Measurements from ENCODE around the gene C1orf122.
A peak's percentile ranks its signal among the peaks of the same experiment; 100 is the strongest.
"Not testable (repeated sequence)": the region's sequence is repeated elsewhere in the genome, so short reads cannot be mapped to it uniquely, and the experiment has no call there.

The C1orf122 gene

GRCh38 chr1:37807555-37808368, at the start of gene C1orf122, which contains the start of gene YRDC:
TSS of gene C1orf122 (plus strand) at chr1:37807790. CDS start at chr1:37808405, 615 bp downstream.
TSS of gene YRDC (minus strand) at chr1:37808208. CDS start at chr1:37808180, 28 bp downstream.
- DNase-seq = peak; percentile 72

GRCh38 chr1:37759451-37759850, 48.1 kb upstream of the C1orf122 start:
- DNase-seq = no peak

- no peak for DNase-seq
These were observed 46.0 kb upstream of the C1orf122 start for GRCh38 chr1:37761416-37762095.

DNA sequence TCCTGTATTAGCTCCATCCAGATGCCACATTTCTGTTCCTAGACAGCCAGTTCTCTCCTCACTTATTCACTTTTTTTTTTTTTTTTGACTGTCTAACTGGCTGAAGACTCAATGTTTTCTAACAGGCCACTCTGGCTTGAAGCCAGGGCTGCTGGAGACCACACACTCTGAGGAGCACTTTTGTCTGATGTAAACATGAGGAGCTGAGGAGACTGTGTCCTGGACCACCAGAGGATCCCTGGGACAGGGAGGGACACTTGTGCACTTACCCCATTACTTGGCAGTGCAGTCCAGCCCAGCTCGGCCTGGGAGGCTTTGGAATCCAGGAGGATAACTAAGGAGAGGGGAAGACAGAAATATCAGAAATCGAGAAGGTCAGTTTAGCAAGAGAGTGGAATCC, 45.1 kb upstream of the C1orf122 start:
- no peak for DNase-seq

DNA sequence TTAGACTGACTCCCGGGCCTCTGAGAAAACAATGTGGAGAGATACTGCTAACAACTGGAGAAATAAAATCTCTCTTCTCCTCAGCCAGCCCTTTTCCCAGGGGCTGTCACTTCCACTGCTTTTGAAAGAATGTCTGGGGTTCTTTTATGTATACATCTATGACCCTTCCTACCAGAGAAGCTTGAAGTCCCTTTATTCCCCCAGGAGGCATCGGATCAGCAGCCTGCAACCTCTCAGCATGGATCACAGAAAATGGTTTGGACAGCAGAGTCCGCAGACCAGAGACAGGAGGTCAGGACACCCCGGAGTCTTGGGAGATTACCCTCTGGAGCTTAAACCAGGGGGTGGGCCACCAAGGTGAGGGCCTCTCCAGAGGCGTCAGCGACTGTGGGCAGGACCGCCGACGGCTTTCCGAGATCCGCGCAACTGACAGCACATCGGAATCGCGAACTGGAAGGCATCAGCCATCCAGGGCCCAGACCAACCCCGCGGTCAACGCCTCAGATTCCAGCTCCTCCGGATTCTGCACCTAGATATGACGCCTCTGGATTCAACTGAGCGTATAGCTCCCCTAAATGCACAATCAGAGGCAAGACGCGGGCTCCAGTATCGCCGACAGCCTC, 43.7 kb upstream of the C1orf122 start:
- DNase-seq = no peak

DNA sequence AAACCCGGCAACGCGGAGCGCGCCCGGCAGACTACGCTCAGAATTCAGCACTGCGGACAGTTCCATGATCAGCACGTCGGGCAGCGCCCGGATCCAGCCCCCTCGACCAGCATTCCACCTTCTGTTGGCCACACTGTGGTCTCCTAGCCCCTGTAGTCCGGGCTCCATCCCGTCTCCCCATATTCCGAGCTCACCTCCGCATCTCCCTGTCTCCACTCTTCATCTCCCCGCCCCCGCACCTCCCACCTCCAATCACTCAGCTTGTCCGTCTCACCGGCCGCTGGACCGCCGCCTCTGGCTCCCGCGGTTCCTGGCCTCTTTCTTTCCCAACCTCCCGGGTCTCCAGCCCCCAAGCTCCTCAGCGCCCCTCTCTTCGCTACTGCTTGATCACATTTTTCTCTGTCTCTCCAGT, 43.2 kb upstream of the C1orf122 start:
- no peak for DNase-seq

DNA sequence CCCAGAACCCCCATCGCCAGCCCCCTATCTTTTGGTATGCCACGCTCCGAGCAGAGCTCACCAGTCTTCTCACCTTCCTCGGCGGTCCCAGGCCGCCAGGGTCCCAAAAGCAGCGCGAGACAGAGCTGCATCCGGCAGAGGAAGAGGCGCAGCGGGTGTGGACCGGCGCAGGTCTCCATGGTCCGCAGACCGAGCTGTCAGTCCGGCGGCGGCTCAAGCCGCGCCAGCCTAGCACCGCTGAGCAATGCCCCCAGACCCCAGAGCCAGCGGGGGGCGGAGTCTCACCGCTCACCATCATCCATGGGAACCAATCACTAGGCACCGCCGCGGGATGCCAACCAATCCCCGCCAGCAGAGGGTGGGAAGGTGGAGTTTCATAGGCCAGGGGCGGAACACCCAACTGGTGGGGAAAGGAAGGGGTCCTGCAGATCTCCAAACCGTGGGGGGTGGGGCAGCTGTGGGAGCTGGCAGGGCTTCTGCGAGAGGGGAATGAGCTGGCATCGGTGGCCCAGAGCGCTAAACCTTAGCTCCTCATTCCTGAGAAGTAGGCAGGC, 42.6 kb upstream of the C1orf122 start, which contains the start of gene EPHA10:
TSS of gene EPHA10 (minus strand) at position 233 of the 554 bp plus-strand sequence. CDS start at position 179, 54 bp downstream.
- DNase-seq = peak; percentile 27

- DNase-seq = no peak
These were observed 41.5 kb upstream of the C1orf122 start for GRCh38 chr1:37765916-37766664.

- DNase-seq = no peak
These were observed 40.1 kb upstream of the C1orf122 start for GRCh38 chr1:37767488-37767887.

GRCh38 chr1:37771440-37771839, 36.1 kb upstream of the C1orf122 start:
- DNase-seq = not testable (repeated sequence)

GRCh38 chr1:37776946-37777516, 30.6 kb upstream of the C1orf122 start:
- no peak for DNase-seq

DNA sequence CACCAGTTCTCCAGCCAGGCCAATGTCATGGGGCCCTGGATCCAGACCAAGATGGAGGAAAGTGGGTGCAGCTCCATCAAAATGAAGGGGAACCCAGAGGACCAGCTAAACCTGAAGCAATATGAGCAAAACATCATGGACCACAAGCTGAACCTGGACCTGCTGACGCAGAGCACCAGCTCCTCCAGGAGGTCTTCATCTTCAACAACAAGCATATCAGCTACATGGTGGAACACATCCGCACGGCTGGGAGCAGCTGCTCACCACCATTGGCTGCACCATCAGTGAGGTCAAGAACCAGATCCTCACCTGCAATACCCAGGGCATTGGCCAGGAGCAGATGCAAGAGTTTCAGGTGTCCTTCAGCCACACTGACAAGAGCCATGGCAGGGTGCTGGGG, 28.9 kb upstream of the C1orf122 start:
- DNase-seq = no peak

- no peak for DNase-seq
These were observed 25.1 kb upstream of the C1orf122 start for GRCh38 chr1:37782491-37782890.

GRCh38 chr1:37792943-37793686, 14.5 kb upstream of the C1orf122 start:
- DNase-seq = no peak

- DNase-seq = no peak
These were observed 13.7 kb upstream of the C1orf122 start, which contains the start of gene MANEAL for GRCh38 chr1:37793773-37794371. TSS of gene MANEAL (plus strand) at chr1:37793847. CDS start at chr1:37794183, 336 bp downstream.

- DNase-seq = no peak
These were observed 12.9 kb upstream of the C1orf122 start for GRCh38 chr1:37794372-37795339.

DNA sequence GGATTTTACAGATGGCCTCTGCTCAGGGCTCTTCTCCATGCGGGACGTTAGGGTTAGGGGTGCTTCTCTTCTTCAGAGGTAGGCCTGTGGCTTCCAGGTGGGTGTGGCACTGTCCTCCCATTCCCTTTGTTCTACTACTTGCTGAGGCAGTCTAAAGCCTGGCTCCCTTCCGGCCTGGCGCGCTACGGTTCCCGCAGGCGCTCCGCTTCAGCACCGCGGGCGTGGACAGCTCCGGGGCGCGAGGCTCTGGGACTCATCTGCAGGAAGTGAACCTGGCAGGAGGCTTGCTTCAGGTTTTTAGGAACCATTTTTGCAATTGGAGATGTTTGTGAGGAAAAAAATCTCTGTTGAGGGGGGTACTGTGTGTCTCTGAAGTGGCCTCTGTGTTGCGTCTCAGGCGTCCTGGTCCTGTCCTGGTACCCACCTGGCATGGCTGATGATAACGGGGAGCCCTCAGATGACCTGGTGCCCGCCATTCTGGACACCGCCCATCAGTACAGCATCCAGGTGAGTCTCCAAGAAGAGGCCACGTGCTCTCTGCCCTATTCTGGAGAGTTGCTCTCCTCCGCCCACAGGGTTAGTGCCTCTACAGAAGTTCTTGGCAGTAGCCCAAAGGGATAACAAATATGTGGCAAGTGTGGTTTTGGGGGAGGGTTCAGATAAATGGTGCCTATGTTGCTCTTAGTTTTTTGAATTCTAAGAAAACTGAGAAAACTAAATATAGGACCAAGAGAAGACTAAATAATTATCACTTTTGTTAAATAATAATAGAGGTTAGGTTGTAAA, 12.1 kb upstream of the C1orf122 start:
- no peak for DNase-seq

GRCh38 chr1:37797750-37798345, 9.7 kb upstream of the C1orf122 start:
- DNase-seq = no peak

Data from DMS 273 treated with DMSO at 0.1 percent for 48 hours (cell line).